Heart left ventricle (tissue), 16 donors: ENCODE results near the gene HMSD. TPM values are rescaled to one million over a fixed set of nuclear protein-coding genes. Genes with fewer than 3 reads are reported as not detected.

Source experiments
- ATAC-seq, 4 donors: fragments of 200-7000 bp; cut with Tn5 transposase; one replicate each; pipeline ENCODE4 v1.9.1; 2020 to 2022; ENCODE audit warnings: moderate library complexity in 4 of 4, mild to moderate bottlenecking in 3 of 4, moderate number of reproducible peaks in 1 of 4
- DNase-seq, 5 donors: peaks; one replicate each; pipeline ENCODE4 v3.0.0-alpha.2; 2020
- H3K27ac ChIP-seq, 12 donors: fragments of 200-600 bp; sonication (generic) in 4 of 12; one replicate each; pipeline versions ENCODE4 v1.5.0 to v1.8.0; 2016 to 2022; ENCODE audit warnings: mild to moderate bottlenecking in 2 of 12
- H3K27me3 ChIP-seq, 9 donors: fragments of 200-600 bp; sonication (generic) in 2 of 9; one replicate each; pipeline versions ENCODE4 v1.5.1 to v1.8.0; 2016 to 2022; ENCODE audit warnings: mild to moderate bottlenecking in 3 of 9
- H3K36me3 ChIP-seq, 9 donors: fragments of 200-600 bp; sonication (generic) in 2 of 9; one replicate each; pipeline versions ENCODE4 v1.5.0 to v1.8.0; 2018 to 2022; ENCODE audit warnings: mild to moderate bottlenecking in 2 of 9
- H3K4me1 ChIP-seq, 12 donors: fragments of 200-600 bp; sonication (generic) in 4 of 12; one replicate each; pipeline versions ENCODE4 v1.5.0 to v1.8.0; 2016 to 2022; ENCODE audit warnings: mild to moderate bottlenecking in 3 of 12
- H3K4me3 ChIP-seq, 12 donors: fragments of 200-600 bp; sonication (generic) in 4 of 12; one replicate each; pipeline versions ENCODE4 v1.5.0 to v1.8.0; 2017 to 2022; ENCODE audit warnings: mild to moderate bottlenecking in 9 of 12, moderate library complexity in 4 of 12
- H3K9me3 ChIP-seq, 12 donors: fragments of 200-600 bp; sonication (generic) in 4 of 12; one replicate each; pipeline versions ENCODE4 v1.5.0 to v1.8.0; 2016 to 2022; ENCODE audit warnings: mild to moderate bottlenecking in 1 of 12
- POLR2A ChIP-seq, 2 donors: fragments of 450-650 bp; IDR thresholded peaks; one replicate each; pipeline ENCODE4 v1.6.1; 2017; ENCODE audit warnings: antibody characterized with exemption in 2 of 2, mild to moderate bottlenecking in 2 of 2, moderate library complexity in 2 of 2
- whole genome bisulfite sequencing, 4 donors: extraction: QIAGEN DNeasy Blood & Tissue Kit in 2 of 4; methylation state at CpG; one replicate each; pipeline versions ENCODE4 v1.1.5 to v1.1.7; 2013 to 2018; 5-methylcytosine and 5-hydroxymethylcytosine counted together
- intact Hi-C, 10 donors: fragments of 100-400 bp; cut with DNase I; formaldehyde crosslinking; loops; one replicate each; pipeline versions ENCODE4 v1.11.1 to v1.14.2; 2022
- polyA plus RNA-seq, 2 donors: library from polyadenylated mRNA; stranded (reverse); fragments of 200-250 nt; gene quantifications; one replicate each; pipeline ENCODE4 v1.2.3, GENCODE V29; 2013
- total RNA-seq, 9 donors: library from RNA; depleted of rRNA in 2 of 9; stranded (reverse); fragments of >200 nt in 2 of 9; fragmentation: NEBNext Ultra II Directional in 3 of 9; extraction: Animal tissue kit (Norgen Biotek cat#: 25700) in 3 of 9; gene quantifications; one replicate each; pipeline versions ENCODE4 v1.1.0 to v1.2.4, GENCODE V29; 2016 to 2023
- TF ChIP-seq, protein P1 (sequence below), 12 donors: fragments of 200-600 bp; sonication (generic) in 4 of 12; IDR thresholded peaks; one replicate each; pipeline versions ENCODE4 v1.5.0 to v1.8.0; 2018 to 2022; ENCODE audit warnings: antibody characterized with exemption in 12 of 12, mild to moderate bottlenecking in 5 of 12
- donor health status: ischemic (EF 13 %, LVEDD 7.1; RV severe dilation, severe dysfunction).
- donor health status: healthy with polysubstance abuse.
- donor health status: DM: no; HTN: yes; CAD: no.
- donor health status: DM: no; HTN: no; CAD: no.
- donor health status: ischemic (EF 25% LVEDD 6.9; RV normal size, moderate dysfunction).
- donor health status: ischemic (EF 25% LVEDD 5.7; RV mildly dilated, moderate dysfunction).
- donor health status: healthy.
- donor health status: DM: yes; HTN: yes; CAD: no.
- donor health status: ischemic (EF 35%, LVEDD 5.7; RV mildly dilated, moderate dysfunction).
- donor health status: nonischemic (EF 11% LVEDD 7.7; RV severe dilation, severe dysfunction).
- donor health status: DM: yes; HTN: yes; CAD: no.
- donor health status: PGD.
- donor health status: ischemic (EF 29% LVEDD 5.4; RV normal size, mild dysfunction).
- donor health status: nonischemic (EF 23%, LVEDD 6.1; RV moderate dilation, normal function).

HMSD gene
- total and polyA plus RNA-seq, 11 donors, result 0.33 to 1.3 (median 0.43) TPM; not detected in 8

DNA sequence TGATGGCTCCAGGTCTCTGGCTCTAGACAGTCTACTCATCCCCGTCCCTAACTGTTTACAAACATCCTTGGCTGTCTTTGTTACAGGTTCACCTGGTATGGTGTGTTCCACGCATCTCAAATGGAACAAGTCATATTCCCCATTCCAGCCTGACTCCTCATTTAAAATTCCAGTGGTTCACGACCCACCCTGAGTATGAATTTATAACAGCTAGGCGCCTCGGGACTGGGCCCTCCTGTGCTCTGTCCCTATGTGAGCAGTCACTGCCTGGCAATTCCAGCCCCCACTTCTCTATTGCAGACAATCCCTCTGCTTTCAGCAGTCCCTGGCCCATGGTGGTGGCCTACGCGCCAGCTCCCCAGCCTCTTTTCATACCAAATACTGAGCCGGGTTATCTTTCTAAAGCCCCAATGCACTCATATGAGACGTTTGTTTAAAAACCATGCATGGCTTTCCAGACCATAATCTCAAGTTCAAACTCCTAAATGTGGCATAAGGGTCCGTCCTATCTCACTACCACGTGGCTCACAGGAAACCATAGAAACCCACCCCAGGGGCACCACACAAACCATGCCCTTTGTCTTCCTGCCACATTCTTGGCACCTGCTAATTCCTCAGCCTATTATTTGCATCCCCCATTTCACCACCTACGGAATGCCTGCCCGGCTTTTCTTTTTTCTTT, 22.4 kb downstream of the HMSD start:
- ATAC-seq (no peak), DNase-seq (no peak)
- H3K4me1 ChIP-seq, result peaks cover 0 to 38% (median 9%) of the 10 kb centered on the region in 12 donors
- H3K27me3 ChIP-seq, result no peaks in the 10 kb centered on the region
- no peaks in the 10 kb centered on the region for H3K36me3 ChIP-seq
- H3K27ac ChIP-seq, result peak overlapping the region in 11 of 12 donors; percentile 90 to 98 (median 94)
- 78 to 87% (median 80%) methylated on average over 13 of the region's 13 CpGs for WGBS, 4 donors
- no peaks in the 10 kb centered on the region for H3K9me3 ChIP-seq
- intact Hi-C loops, result loop anchor here in 1 of 10 donors (10.0 kb wide), 1 partner anchor 457 kb away; no protein-coding TSS in a partner anchor
- TF ChIP-seq POLR2A (IDR thresholded peaks at IDR 0.05), result no peak
- TF ChIP-seq, protein P1, sequence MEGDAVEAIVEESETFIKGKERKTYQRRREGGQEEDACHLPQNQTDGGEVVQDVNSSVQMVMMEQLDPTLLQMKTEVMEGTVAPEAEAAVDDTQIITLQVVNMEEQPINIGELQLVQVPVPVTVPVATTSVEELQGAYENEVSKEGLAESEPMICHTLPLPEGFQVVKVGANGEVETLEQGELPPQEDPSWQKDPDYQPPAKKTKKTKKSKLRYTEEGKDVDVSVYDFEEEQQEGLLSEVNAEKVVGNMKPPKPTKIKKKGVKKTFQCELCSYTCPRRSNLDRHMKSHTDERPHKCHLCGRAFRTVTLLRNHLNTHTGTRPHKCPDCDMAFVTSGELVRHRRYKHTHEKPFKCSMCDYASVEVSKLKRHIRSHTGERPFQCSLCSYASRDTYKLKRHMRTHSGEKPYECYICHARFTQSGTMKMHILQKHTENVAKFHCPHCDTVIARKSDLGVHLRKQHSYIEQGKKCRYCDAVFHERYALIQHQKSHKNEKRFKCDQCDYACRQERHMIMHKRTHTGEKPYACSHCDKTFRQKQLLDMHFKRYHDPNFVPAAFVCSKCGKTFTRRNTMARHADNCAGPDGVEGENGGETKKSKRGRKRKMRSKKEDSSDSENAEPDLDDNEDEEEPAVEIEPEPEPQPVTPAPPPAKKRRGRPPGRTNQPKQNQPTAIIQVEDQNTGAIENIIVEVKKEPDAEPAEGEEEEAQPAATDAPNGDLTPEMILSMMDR (IDR thresholded peaks at IDR 0.05), result no peak
- peak overlapping the region in 9 of 12 donors; percentile 77 to 98 (median 85) for H3K4me3 ChIP-seq

DNA sequence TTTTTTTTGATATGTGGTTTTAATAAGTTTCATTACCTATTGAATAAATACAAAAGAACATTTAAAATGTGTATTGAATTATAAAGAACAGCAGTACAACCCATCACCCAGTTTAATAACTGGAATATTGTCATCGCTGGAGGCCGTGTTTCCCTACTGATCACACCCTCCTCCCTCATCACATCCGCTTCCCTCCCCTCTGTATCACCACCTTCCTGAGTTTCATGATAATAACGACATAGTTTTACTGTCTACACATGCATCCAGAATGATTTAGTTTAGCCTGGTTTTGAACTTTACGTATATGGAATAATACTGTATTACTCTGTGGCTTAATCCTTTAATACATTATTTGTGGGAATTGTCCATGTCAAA, 22.9 kb downstream of the HMSD start:
- Histone ChIP-seq H3K27ac (no peak overlapping the region), H3K9me3 (no peaks in the 10 kb centered on the region), H3K27me3 (no peaks in the 10 kb centered on the region), H3K4me3 (no peak overlapping the region), H3K4me1 (peaks cover 0 to 41% (median 9%) of the 10 kb centered on the region in 12 donors), H3K36me3 (no peaks in the 10 kb centered on the region)
- DNase-seq (no peak), ATAC-seq (no peak)
- intact Hi-C loops, result loop anchor here in 1 of 10 donors (10.0 kb wide), 1 partner anchor 457 kb away; no protein-coding TSS in a partner anchor
- 75 to 88% (median 78%) methylated on average over 5 of the region's 5 CpGs for WGBS, 4 donors
- no peak for TF ChIP-seq POLR2A (IDR thresholded peaks at IDR 0.05)
- TF ChIP-seq, protein P1 (IDR thresholded peaks at IDR 0.05), result no peak

DNA sequence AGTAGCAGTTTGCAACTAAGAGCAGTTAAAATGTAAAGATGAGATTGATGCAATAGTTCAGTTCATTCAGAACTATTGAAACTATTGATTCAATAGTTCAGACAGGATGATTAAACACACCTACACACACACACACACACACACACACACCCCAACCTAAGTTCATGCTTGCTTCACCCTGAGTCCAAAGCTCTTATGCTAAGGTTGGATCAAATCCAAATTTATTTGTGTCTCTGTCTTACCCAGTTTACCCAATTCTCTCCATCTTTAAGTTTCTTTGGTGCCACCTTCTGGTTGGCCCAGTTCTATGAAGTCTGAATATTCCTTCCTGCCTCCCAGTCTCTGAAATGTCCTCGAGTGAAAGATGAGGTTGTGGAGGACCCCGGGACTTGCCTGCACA, 25.9 kb downstream of the HMSD start:
- 36 to 51% (median 41%) methylated on average over 2 of the region's 2 CpGs for whole genome bisulfite sequencing, 4 donors
- Histone ChIP-seq H3K27ac (peak overlapping the region in 1 of 12 donors; percentile 21), H3K27me3 (no peaks in the 10 kb centered on the region)

DNA sequence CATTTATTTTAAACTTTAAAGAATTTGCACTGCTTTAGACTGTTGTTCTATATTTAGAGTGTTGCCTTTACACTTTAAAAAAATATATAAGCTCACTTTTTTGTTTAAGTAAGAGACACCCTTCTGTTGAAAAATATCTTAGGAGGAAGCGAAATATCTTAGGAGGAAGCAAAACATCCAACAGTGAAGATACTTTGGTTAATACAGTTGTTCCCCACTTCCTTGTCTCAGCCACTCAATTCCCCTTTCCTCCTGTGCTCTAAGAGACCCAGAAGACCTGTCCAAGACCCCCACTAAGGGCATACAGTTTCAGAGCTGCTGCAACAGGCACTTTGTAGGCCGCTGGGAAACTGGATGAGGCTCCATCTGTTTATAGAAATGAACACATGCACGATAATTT, 26.5 kb downstream of the HMSD start:
- intact Hi-C loops, result loop anchor here in 3 of 10 donors (5.0 to 10.0 kb wide), 2 partner anchors 458 to 461 kb away; no protein-coding TSS in a partner anchor
- Histone ChIP-seq H3K9me3 (no peaks in the 10 kb centered on the region), H3K27ac (peak overlapping the region in 1 of 12 donors; percentile 21), H3K36me3 (peaks cover 0 to under 1% (median 0%) of the 10 kb centered on the region in 9 donors), H3K27me3 (no peaks in the 10 kb centered on the region), H3K4me1 (peaks cover 0 to 48% (median 6%) of the 10 kb centered on the region in 12 donors), H3K4me3 (no peak overlapping the region)
- TF ChIP-seq, protein P1 (IDR thresholded peaks at IDR 0.05), result no peak
- TF ChIP-seq POLR2A (IDR thresholded peaks at IDR 0.05), result no peak
- DNase-seq, result no peak
- 56 to 69% (median 64%) methylated on average over 3 of the region's 3 CpGs for WGBS, 4 donors
- no peak for ATAC-seq

More for the DNA sequence above, 25.9 kb downstream of the HMSD start:
- ATAC-seq, result no peak
- DNase-seq, result no peak
- no peaks in the 10 kb centered on the region for H3K9me3 ChIP-seq
- TF ChIP-seq POLR2A (IDR thresholded peaks at IDR 0.05), result no peak
- TF ChIP-seq, protein P1 (IDR thresholded peaks at IDR 0.05), result peak in 2 of 12 donors; percentile 9 to 11
- peaks cover 0 to 43% (median 6%) of the 10 kb centered on the region in 12 donors for H3K4me1 ChIP-seq
- intact Hi-C loops, result loop anchor here in 3 of 10 donors (5.0 to 10.0 kb wide), 2 partner anchors 458 to 460 kb away; no protein-coding TSS in a partner anchor
- H3K4me3 ChIP-seq, result no peak overlapping the region
- no peaks in the 10 kb centered on the region for H3K36me3 ChIP-seq
